HepG2 (cell line): ENCODE results near the gene RAMP1. TPM values are rescaled to one million over a fixed set of nuclear protein-coding genes. Genes with fewer than 3 reads are reported as not detected.

Experiments used
- ATAC-seq: fragments of 200-7000 bp; cut with Tn5 transposase; 3 replicates; pipeline ENCODE4 v1.9.1; 2020; ENCODE audit warnings: mild to moderate bottlenecking, moderate library complexity
- BruUV-seq: library from RNA; stranded (reverse); fragments of 400-500 nt; replicated peaks from 2 replicates; lab custom pipeline; 2021; lab: Mats Ljungman, UMichigan
- CTCF ChIA-PET: fragments of 300-600 bp; formaldehyde crosslinking; extraction: SDS; loops from one replicate; lab custom pipeline; 2021; ENCODE audit warnings: low total read pairs, inconsistent platforms, low intra/inter-chr PET ratio; lab: Yijun Ruan, JAX
- POLR2A ChIA-PET: fragments of 350-600 bp; sonication (Branson Sonifier 250); formaldehyde crosslinking; loops from one replicate; lab custom pipeline; 2020; ENCODE audit warnings: antibody characterized with exemption, inconsistent platforms; lab: Yijun Ruan, JAX
- DNase-seq: peaks from one replicate; pipeline ENCODE4 v3.0.0-alpha.2; 2015; ENCODE audit warnings: low spot score
- FAIRE-seq: peaks from 3 replicates; lab custom pipeline; 2011; peaks lifted over from hg19 to GRCh38; lab: Jason Lieb, UNC
- H2AFZ ChIP-seq: one replicate; pipeline ENCODE4 v1.6.1; 2011; ENCODE audit warnings: low read length, inconsistent platforms
- H3K27ac ChIP-seq: fragments of 300-600 bp; 3 replicates; pipeline ENCODE4 v1.8.0; 2011; ENCODE audit warnings: mixed run types, mild to moderate bottlenecking, mixed read lengths, low read length, inconsistent platforms; ENCODE audit not compliant: insufficient read depth; ENCODE audit errors: extremely low read length
- H3K27me3 ChIP-seq, 2 experiments: fragments of 200-600 bp in 1 of 2; 2 replicates in 1 of 2; 3 replicates in 1 of 2; pipeline versions ENCODE4 v1.6.0 to v1.8.0; 2011; ENCODE audit warnings: low read length in 2 of 2, mild to moderate bottlenecking in 2 of 2, moderate library complexity in 2 of 2, inconsistent platforms in 1 of 2; ENCODE audit not compliant: insufficient read depth in 2 of 2, control insufficient read depth in 1 of 2
- H3K36me3 ChIP-seq, 2 experiments: fragments of 200-600 bp in 1 of 2; replicated peaks in 1 of 2; 2 replicates in 1 of 2; 3 replicates in 1 of 2; pipeline versions ENCODE4 v1.5.1 to v1.8.0; 2011; ENCODE audit warnings: low read length in 2 of 2, inconsistent platforms in 1 of 2; ENCODE audit not compliant: insufficient read depth in 2 of 2, control insufficient read depth in 1 of 2
- H3K4me1 ChIP-seq: 2 replicates; pipeline ENCODE4 v1.5.1; 2012; ENCODE audit warnings: low read length, inconsistent platforms; ENCODE audit not compliant: insufficient read depth
- H3K4me2 ChIP-seq: 2 replicates; pipeline ENCODE4 v1.6.0; 2011; ENCODE audit warnings: low read depth, low read length, inconsistent platforms
- H3K4me3 ChIP-seq, 3 experiments: fragments of 200-600 bp in 1 of 3; sonication (generic), shearing (Covaris generic) in 1 of 3; replicated peaks in 1 of 3; 2 replicates each; pipeline ENCODE4 v1.5.1; 2011 to 2016; ENCODE audit warnings: low read length in 3 of 3, inconsistent platforms in 2 of 3, low read depth in 2 of 3, mild to moderate bottlenecking in 2 of 3, control low read depth in 1 of 3, mixed read lengths in 1 of 3; ENCODE audit not compliant: insufficient read depth in 1 of 3
- H3K79me2 ChIP-seq: one replicate; pipeline ENCODE4 v1.6.1; 2011; ENCODE audit warnings: low read length, inconsistent platforms; ENCODE audit not compliant: insufficient read depth
- H3K9ac ChIP-seq: 2 replicates; pipeline ENCODE4 v1.6.0; 2011; ENCODE audit warnings: mild to moderate bottlenecking, low read depth, low read length, inconsistent platforms; ENCODE audit not compliant: insufficient read depth
- H3K9me3 ChIP-seq: 2 replicates; pipeline ENCODE4 v1.5.1; 2012; ENCODE audit warnings: mild to moderate bottlenecking, low read length
- H4K20me1 ChIP-seq: 2 replicates; pipeline ENCODE4 v1.6.0; 2011; ENCODE audit warnings: inconsistent platforms, mild to moderate bottlenecking, low read length, moderate library complexity; ENCODE audit not compliant: insufficient read depth
- ATF7-NPFF ChIP-seq: sonication (generic); formaldehyde crosslinking; IDR thresholded peaks from 2 replicates; pipeline ENCODE4 v1.8.1; 2023; ENCODE audit warnings: mild to moderate bottlenecking, low read depth, missing genetic modification reagents, moderate library complexity
- BORCS8-MEF2B ChIP-seq: sonication (generic); formaldehyde crosslinking; IDR thresholded peaks from 2 replicates; pipeline ENCODE4 v1.8.0; 2022; ENCODE audit warnings: mild to moderate bottlenecking, missing genetic modification reagents
- CEBPG ChIP-seq: IDR thresholded peaks from 2 replicates; pipeline ENCODE4 v1.6.1; 2016
- CREB1 ChIP-seq, 2 experiments: fragments of 450-650 bp in 1 of 2; IDR thresholded peaks; 2 replicates each; pipeline ENCODE4 v1.6.1; 2016 to 2017; ENCODE audit warnings: control low read depth in 1 of 2, mild to moderate bottlenecking in 1 of 2, missing compliant biosample characterization in 1 of 2, missing genetic modification characterization in 1 of 2
- EP300 ChIP-seq, 3 experiments: sonication (generic) in 1 of 3; formaldehyde crosslinking in 1 of 3; IDR thresholded peaks; 2 replicates each; pipeline versions ENCODE4 v1.5.1 to v1.6.1; 2011 to 2020; ENCODE audit warnings: low read depth in 2 of 3, low read length in 2 of 3, borderline replicate concordance in 1 of 3, improper control_type of control experiment in 1 of 3, mild to moderate bottlenecking in 1 of 3, missing genetic modification reagents in 1 of 3, moderate library complexity in 1 of 3
- FOXC1 ChIP-seq: sonication (generic); formaldehyde crosslinking; IDR thresholded peaks from 2 replicates; pipeline ENCODE4 v1.8.0; 2022; ENCODE audit warnings: mild to moderate bottlenecking, missing genetic modification reagents, borderline replicate concordance
- FOXO1 ChIP-seq: sonication (generic); formaldehyde crosslinking; IDR thresholded peaks from 2 replicates; pipeline ENCODE4 v1.4.0; 2020; ENCODE audit warnings: missing genetic modification reagents
- GTF3A ChIP-seq: sonication (generic); formaldehyde crosslinking; conservative IDR thresholded peaks from 2 replicates; pipeline ENCODE4 v1.4.0; 2020; ENCODE audit warnings: mild to moderate bottlenecking, missing genetic modification reagents
- HMG20B ChIP-seq: conservative IDR thresholded peaks from 2 replicates; pipeline ENCODE4 v1.6.1; 2016; ENCODE audit warnings: missing genetic modification reagents, missing compliant biosample characterization
- HNRNPK ChIP-seq: fragments of 200-400 bp; formaldehyde crosslinking; IDR thresholded peaks from 2 replicates; pipeline ENCODE4 v1.6.1; 2018; ENCODE audit warnings: low read length, low read depth, moderate library complexity, mild to moderate bottlenecking; ENCODE audit not compliant: poor library complexity, severe bottlenecking
- MXD4 ChIP-seq: IDR thresholded peaks from 2 replicates; pipeline ENCODE4 v1.6.1; 2016; ENCODE audit warnings: mild to moderate bottlenecking, missing biosample characterization, missing genetic modification reagents
- PCBP2 ChIP-seq: fragments of 200-400 bp; formaldehyde crosslinking; optimal IDR thresholded peaks from 2 replicates; pipeline ENCODE3; 2018; ENCODE audit warnings: low read length, low read depth; ENCODE audit not compliant: poor library complexity, severe bottlenecking
- PHB2 ChIP-seq: fragments of 450-650 bp; IDR thresholded peaks from 2 replicates; pipeline ENCODE4 v1.6.1; 2018; ENCODE audit not compliant: partially characterized antibody
- SETDB1 ChIP-seq: sonication (generic); formaldehyde crosslinking; IDR thresholded peaks from 2 replicates; pipeline ENCODE4 v1.5.1; 2020; ENCODE audit warnings: missing genetic modification reagents, mild to moderate bottlenecking, borderline replicate concordance
- SMARCC2 ChIP-seq: fragments of 450-650 bp; IDR thresholded peaks from 2 replicates; pipeline ENCODE4 v1.6.1; 2017; ENCODE audit warnings: antibody characterized with exemption, mild to moderate bottlenecking
- ZNF124 ChIP-seq: sonication (generic); formaldehyde crosslinking; IDR thresholded peaks from 2 replicates; pipeline ENCODE4 v1.4.0; 2020; ENCODE audit warnings: missing genetic modification reagents
- ZNF549 ChIP-seq: sonication (generic); formaldehyde crosslinking; IDR thresholded peaks from 2 replicates; pipeline ENCODE4 v1.5.0; 2020; ENCODE audit warnings: missing genetic modification reagents
- ZNF629 ChIP-seq: sonication (generic); formaldehyde crosslinking; conservative IDR thresholded peaks from 2 replicates; pipeline ENCODE4 v1.5.0; 2020; ENCODE audit warnings: missing genetic modification reagents
- ZSCAN31 ChIP-seq: sonication (generic); formaldehyde crosslinking; IDR thresholded peaks from 2 replicates; pipeline ENCODE4 v1.5.0; 2020; ENCODE audit warnings: low read depth, mild to moderate bottlenecking, missing genetic modification reagents
- WGBS: methylation state at CpG from one replicate; pipeline ENCODE4 v1.1.6; 2017; ENCODE audit warnings: low lambda C conversion rate; 5-methylcytosine and 5-hydroxymethylcytosine counted together
- in situ Hi-C: cut with HindIII; loops from 2 replicates; pipeline ENCODE4 v1.10.0; 2017; ENCODE audit warnings: low pct_unique_long_range_greater_than_20kb; ENCODE audit not compliant: extremely low pct_ligation_motif_present
- intact Hi-C: fragments of 100-400 bp; cut with micrococcal nuclease; formaldehyde crosslinking; loops from one replicate; pipeline ENCODE4 v1.10.0; 2022; ENCODE audit not compliant: unreplicated experiment
- polyA plus RNA-seq, 8 experiments: library from polyadenylated mRNA; depleted of rRNA in 3 of 8; stranded (reverse) in 7 of 8; unstranded in 1 of 8; fragments of >200 nt; fragmentation: Illumina TruSeq in 4 of 8; extraction: Trizol in 4 of 8; gene quantifications; 2 replicates each; pipeline versions ENCODE4 v1.2.1 to v1.2.3, GENCODE V29; 2011 to 2016; ENCODE audit warnings: low read depth in 4 of 8, missing spikeins in 1 of 8, mixed read lengths in 1 of 8; ENCODE audit not compliant: insufficient read depth in 1 of 8
- total RNA-seq, 5 experiments: library from RNA; depleted of rRNA; stranded (reverse); fragments of >200 nt; fragmentation: Illumina TruSeq; extraction: Trizol; gene quantifications; 2 replicates each; pipeline ENCODE4 v1.2.3, GENCODE V29; 2016; ENCODE audit warnings: low read depth in 1 of 5
- TF ChIP-seq, protein P1 (sequence below): sonication (generic); formaldehyde crosslinking; conservative IDR thresholded peaks from 2 replicates; pipeline ENCODE4 v1.8.0; 2022; ENCODE audit warnings: missing genetic modification reagents
- TF ChIP-seq, protein P2 (sequence below): sonication (generic); formaldehyde crosslinking; IDR thresholded peaks from 2 replicates; pipeline ENCODE4 v1.5.0; 2020; ENCODE audit warnings: missing genetic modification reagents, mild to moderate bottlenecking, borderline replicate concordance
- TF ChIP-seq, protein P3 (sequence below): sonication (generic); formaldehyde crosslinking; IDR thresholded peaks from 2 replicates; pipeline ENCODE4 v1.8.1; 2023; ENCODE audit warnings: mild to moderate bottlenecking, missing genetic modification reagents, borderline replicate concordance

The RAMP1 gene
- total and polyA plus RNA-seq, 2 of the 13 experiments (the other 11 are each of a cell fraction or from before 2014, with no cell fraction given) = 0.29 to 0.61 TPM

- H3K4me1 ChIP-seq = peaks cover 37% of the 10 kb centered on the region
- TF ChIP-seq SMARCC2 (no peak), PHB2 (no peak), ZSCAN31 (CRISPR knock-in tag) (no peak), SETDB1 (CRISPR knock-in tag) (no peak), PCBP2 (peak; percentile 22), MXD4 (CRISPR knock-in tag) (no peak), FOXO1 (CRISPR knock-in tag) (no peak), FOXC1 (CRISPR knock-in tag) (no peak), ATF7-NPFF (CRISPR knock-in tag) (no peak), GTF3A (CRISPR knock-in tag) (no peak), HNRNPK (peak; percentile 20), BORCS8-MEF2B (CRISPR knock-in tag) (no peak), EP300 (IDR thresholded peaks at IDR 0.05; ENCODE audit: low read depth in 2 of 2, low read length in 2 of 2) (no peak), EP300 (CRISPR knock-in tag; IDR thresholded peaks at IDR 0.05; ENCODE audit: borderline replicate concordance) (no peak), ZNF629 (CRISPR knock-in tag) (no peak), ZNF549 (no peak), ZNF124 (CRISPR knock-in tag) (no peak), HMG20B (CRISPR knock-in tag) (no peak), CREB1 (IDR thresholded peaks at IDR 0.05) (no peak), CREB1 (CRISPR knock-in tag; IDR thresholded peaks at IDR 0.05) (no peak), CEBPG (CRISPR knock-in tag) (no peak)
- TF ChIP-seq, protein P1, sequence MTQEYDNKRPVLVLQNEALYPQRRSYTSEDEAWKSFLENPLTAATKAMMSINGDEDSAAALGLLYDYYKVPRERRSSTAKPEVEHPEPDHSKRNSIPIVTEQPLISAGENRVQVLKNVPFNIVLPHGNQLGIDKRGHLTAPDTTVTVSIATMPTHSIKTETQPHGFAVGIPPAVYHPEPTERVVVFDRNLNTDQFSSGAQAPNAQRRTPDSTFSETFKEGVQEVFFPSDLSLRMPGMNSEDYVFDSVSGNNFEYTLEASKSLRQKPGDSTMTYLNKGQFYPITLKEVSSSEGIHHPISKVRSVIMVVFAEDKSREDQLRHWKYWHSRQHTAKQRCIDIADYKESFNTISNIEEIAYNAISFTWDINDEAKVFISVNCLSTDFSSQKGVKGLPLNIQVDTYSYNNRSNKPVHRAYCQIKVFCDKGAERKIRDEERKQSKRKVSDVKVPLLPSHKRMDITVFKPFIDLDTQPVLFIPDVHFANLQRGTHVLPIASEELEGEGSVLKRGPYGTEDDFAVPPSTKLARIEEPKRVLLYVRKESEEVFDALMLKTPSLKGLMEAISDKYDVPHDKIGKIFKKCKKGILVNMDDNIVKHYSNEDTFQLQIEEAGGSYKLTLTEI (CRISPR knock-in tag) = no peak
- TF ChIP-seq, protein P2, sequence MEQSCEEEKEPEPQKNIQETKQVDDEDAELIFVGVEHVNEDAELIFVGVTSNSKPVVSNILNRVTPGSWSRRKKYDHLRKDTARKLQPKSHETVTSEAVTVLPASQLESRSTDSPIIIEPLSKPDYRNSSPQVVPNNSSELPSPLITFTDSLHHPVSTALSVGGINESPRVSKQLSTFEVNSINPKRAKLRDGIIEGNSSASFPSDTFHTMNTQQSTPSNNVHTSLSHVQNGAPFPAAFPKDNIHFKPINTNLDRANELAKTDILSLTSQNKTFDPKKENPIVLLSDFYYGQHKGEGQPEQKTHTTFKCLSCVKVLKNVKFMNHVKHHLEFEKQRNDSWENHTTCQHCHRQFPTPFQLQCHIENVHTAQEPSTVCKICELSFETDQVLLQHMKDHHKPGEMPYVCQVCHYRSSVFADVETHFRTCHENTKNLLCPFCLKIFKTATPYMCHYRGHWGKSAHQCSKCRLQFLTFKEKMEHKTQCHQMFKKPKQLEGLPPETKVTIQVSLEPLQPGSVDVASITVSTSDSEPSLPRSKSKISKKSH (CRISPR knock-in tag) = no peak
- TF ChIP-seq, protein P3, sequence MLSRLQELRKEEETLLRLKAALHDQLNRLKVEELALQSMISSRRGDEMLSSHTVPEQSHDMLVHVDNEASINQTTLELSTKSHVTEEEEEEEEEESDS = no peak
Measured at GRCh38 chr2:237864940-237865622, 5.7 kb downstream of the RAMP1 start.

More at GRCh38 chr2:237864940-237865622, 5.7 kb downstream of the RAMP1 start:
- no peaks in the 10 kb centered on the region for H3K36me3 ChIP-seq
- intact Hi-C loops (no loop called here), in situ Hi-C loops (no loop called here)
- no peak overlapping the region for H3K9ac ChIP-seq
- H2AFZ ChIP-seq = no peak overlapping the region
- FAIRE-seq = no peak
- H3K27ac ChIP-seq = no peak overlapping the region
- no peaks in the 10 kb centered on the region for H3K79me2 ChIP-seq
- H4K20me1 ChIP-seq = no peaks in the 10 kb centered on the region
- CTCF ChIA-PET = no interaction called here
- BruUV-seq = no TSS peak
- peaks cover 10 to 83% of the 10 kb centered on the region in 2 experiments; a peak in 4 of 5 replicates for H3K27me3 ChIP-seq
- no peaks in the 10 kb centered on the region for H3K9me3 ChIP-seq
- WGBS = 45% methylated on average over 9 of the region's 9 CpGs
- no peak for DNase-seq
- no peak overlapping the region for H3K4me3 ChIP-seq
- H3K4me2 ChIP-seq = no peak overlapping the region
- ATAC-seq = no peak
- POLR2A ChIA-PET = interaction anchor here (0.6 kb wide), 1 partner anchor 196 kb away, joined by 3 read pairs; the partner anchor contains the start of gene SCLY
